GM12865 (cell line): ENCODE data around the gene TCN2.

Experiments
- DNase-seq: peaks from one replicate; pipeline ENCODE4 v3.0.0; 2010; ENCODE audit warnings: low read depth
- H3K4me3 ChIP-seq: 2 replicates; pipeline ENCODE4 v1.5.1; 2011; ENCODE audit warnings: mild to moderate bottlenecking, low read depth, low read length, control low read depth
- CTCF ChIP-seq: IDR thresholded peaks from 2 replicates; pipeline ENCODE4 v1.5.1; 2011; ENCODE audit warnings: low read length, control low read depth, low read depth, inconsistent platforms; ENCODE audit not compliant: insufficient read depth; ENCODE audit errors: missing control alignments

The TCN2 gene

GRCh38 chr22:30609260-30610185, 2.5 kb downstream of the TCN2 start:
- no peak for TF ChIP-seq CTCF
- DNase-seq = peak; percentile 82
- H3K4me3 ChIP-seq = no peak overlapping the region

- TF ChIP-seq CTCF = no peak
- no peak overlapping the region for H3K4me3 ChIP-seq
- no peak for DNase-seq
Measured at GRCh38 chr22:30610299-30610698, 3.3 kb downstream of the TCN2 start.

- no peak for DNase-seq
- no peak overlapping the region for H3K4me3 ChIP-seq
- TF ChIP-seq CTCF = no peak
Measured at GRCh38 chr22:30611197-30611596, 4.2 kb downstream of the TCN2 start.

- no peak overlapping the region for H3K4me3 ChIP-seq
- TF ChIP-seq CTCF = peak; percentile 7
- DNase-seq = no peak
Measured at GRCh38 chr22:30612789-30613188, 5.8 kb downstream of the TCN2 start.

GRCh38 chr22:30614268-30614667, 7.3 kb downstream of the TCN2 start:
- no peak for DNase-seq
- TF ChIP-seq CTCF = no peak
- H3K4me3 ChIP-seq = no peak overlapping the region

GRCh38 chr22:30614879-30615278, 7.9 kb downstream of the TCN2 start:
- TF ChIP-seq CTCF = no peak
- H3K4me3 ChIP-seq = no peak overlapping the region
- no peak for DNase-seq

GRCh38 chr22:30615543-30615954, 8.6 kb downstream of the TCN2 start:
- no peak for TF ChIP-seq CTCF
- no peak overlapping the region for H3K4me3 ChIP-seq

More at GRCh38 chr22:30615543-30615954, 8.6 kb downstream of the TCN2 start:
- no peak for DNase-seq
